AG04449 (cell line): ENCODE measurements around the gene AQP10.
A peak's percentile ranks its signal among the peaks of the same experiment; 100 is the strongest.

Experiments
- CTCF ChIA-PET: fragments of 350-600 bp; formaldehyde crosslinking; extraction: SDS; loops from one replicate; lab custom pipeline; 2021; ENCODE audit warnings: antibody characterized with exemption; lab: Yijun Ruan, JAX
- POLR2A ChIA-PET: fragments of 400-600, 350-600 bp; formaldehyde crosslinking; extraction: SDS; loops from one replicate; lab custom pipeline; 2020; ENCODE audit warnings: antibody characterized with exemption, inconsistent platforms; lab: Yijun Ruan, JAX
- DNase-seq: peaks from one replicate; pipeline ENCODE4 v3.0.0-alpha.2; 2010; ENCODE audit warnings: low read depth, low spot score
- H3K4me3 ChIP-seq: 2 replicates; pipeline ENCODE4 v1.5.1; 2011; ENCODE audit warnings: low read depth, mild to moderate bottlenecking, control low read depth, low read length
- CTCF ChIP-seq: IDR thresholded peaks from one replicate; pipeline ENCODE4 v1.5.1; 2011; ENCODE audit warnings: mild to moderate bottlenecking, moderate library complexity, low read length, control low read depth, inconsistent platforms; ENCODE audit not compliant: insufficient read depth; ENCODE audit errors: missing control alignments

AQP10 gene

DNA sequence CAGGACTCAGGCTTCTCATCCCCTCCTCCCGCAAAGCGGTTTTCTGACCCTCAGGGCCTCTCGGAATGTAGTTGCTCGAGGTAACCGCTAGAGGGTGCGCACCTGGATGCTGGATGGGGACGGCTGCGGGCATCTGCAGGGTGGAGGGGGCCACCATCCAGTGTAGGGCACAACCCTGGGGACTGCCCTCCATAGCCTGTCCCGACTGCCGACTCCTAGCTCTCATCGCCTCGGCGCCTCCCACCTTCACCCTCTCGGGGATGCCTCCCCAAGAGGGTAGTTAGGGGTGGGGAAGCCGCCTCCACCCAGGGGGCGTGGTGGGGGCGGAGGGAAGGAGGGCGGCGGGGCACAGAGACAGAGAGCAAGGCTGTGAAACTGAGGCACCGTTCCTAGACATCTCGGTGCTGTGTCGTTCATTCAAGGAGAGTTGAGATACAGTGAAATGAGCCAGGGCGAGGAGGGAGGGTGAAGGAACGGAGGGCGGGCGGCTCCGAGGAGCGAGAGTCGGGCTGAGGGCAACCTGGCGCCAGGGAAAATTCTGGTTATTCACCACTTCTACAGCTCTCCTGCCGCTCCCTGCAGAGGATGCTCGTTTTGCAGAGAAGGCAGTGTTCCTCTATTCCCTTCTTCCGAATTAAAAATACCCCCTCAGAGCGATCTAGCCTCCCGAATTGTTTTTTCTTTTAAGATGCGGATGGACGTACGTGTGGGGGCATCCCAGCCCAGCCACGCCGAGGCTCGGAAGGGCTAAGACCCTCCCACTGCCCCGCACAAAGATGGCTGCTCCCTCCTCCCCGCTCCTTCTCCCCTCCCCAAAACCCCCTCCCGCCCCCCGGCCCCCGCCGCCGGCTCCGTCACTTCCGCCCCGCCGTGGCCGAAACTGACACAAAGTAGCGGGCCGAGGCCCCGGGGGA is 4.0 kb downstream of the AQP10 start, which contains the start of gene ATP8B2:
TSS of gene ATP8B2 (plus strand) at position 857 of the 914 bp plus-strand sequence. CDS start 2,617 bp downstream, outside the sequence.
- POLR2A ChIA-PET = interaction anchor here (0.9 kb wide), 1 partner anchor 10 kb away, joined by 3 read pairs; no protein-coding TSS in a partner anchor
- DNase-seq = no peak
- CTCF ChIA-PET = interaction anchor here (0.7 to 22.8 kb wide), 26 partner anchors 9 to 760 kb away, joined by 3 to 546 read pairs (median 4); partner anchors contain the start of gene HAX1
- peak; percentile 94 for TF ChIP-seq CTCF
- H3K4me3 ChIP-seq = peak within 1 kb of the TSS; percentile 95

- POLR2A ChIA-PET = interaction anchor here (0.6 to 1.6 kb wide), 5 partner anchors 9 to 153 kb away, joined by 3 to 11 read pairs (median 4); no protein-coding TSS in a partner anchor
- peak; percentile 59 for DNase-seq
- CTCF ChIA-PET = interaction anchor here (0.9 to 22.8 kb wide), 24 partner anchors 10 to 759 kb away, joined by 3 to 546 read pairs (median 6); partner anchors contain the start of gene HAX1
- peak overlapping the region; percentile 95 for H3K4me3 ChIP-seq
- peak; percentile 78 for TF ChIP-seq CTCF
These were observed 5.0 kb downstream of the AQP10 start for GRCh38 chr1:154325583-154326545.

GRCh38 chr1:154326546-154327465 is 5.9 kb downstream of the AQP10 start:
- no peak for TF ChIP-seq CTCF
- no peak for DNase-seq
- POLR2A ChIA-PET = interaction anchor here (0.6 to 1.6 kb wide), 4 partner anchors 9 to 153 kb away, joined by 3 to 11 read pairs (median 5); no protein-coding TSS in a partner anchor
- CTCF ChIA-PET = interaction anchor here (0.9 to 22.8 kb wide), 19 partner anchors 11 to 758 kb away, joined by 3 to 546 read pairs (median 5); partner anchors contain the start of gene HAX1
- peak overlapping the region; percentile 95 for H3K4me3 ChIP-seq

DNA sequence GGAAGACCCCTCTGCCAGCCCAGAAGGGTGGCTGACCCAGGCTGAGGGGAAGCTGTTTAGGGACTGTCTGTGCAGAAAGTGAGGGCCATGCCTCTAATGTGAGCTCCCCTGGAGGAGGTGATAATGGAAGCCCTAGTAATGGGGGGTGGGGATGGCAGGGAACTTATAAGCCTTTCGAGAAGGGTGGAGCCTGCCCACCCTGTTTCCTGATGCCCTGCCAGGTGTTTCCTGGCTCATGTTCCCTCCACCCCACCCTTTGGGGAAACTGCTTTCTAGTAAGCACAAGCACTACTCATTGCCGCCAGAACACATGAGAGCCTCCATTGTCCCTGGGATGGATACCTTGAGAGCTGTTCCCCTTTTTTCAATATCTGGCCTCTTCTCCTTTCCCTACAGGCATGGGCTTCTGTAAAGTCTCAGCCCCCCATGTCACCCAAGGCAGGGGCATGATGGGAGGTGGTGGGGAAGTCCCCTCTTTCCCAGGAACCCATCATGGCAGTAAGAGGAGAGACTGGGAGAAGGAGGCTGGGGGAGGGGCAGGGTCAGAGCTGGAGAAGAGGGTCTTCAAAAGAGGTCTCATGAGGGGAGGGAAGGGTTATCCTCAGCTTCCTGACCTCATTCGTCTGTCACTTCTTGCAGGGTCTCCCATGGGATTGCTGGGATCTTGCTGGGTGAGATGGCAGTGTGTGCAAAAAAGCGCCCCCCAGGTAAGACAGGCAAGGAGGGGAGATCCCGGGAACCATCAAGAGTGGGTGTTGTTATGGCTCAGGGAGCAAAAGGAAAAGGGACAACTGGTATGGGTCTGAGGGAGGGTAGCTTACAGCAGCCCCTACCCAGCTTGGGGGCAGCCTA is 6.8 kb downstream of the AQP10 start:
- TF ChIP-seq CTCF = no peak
- no peak for DNase-seq
- ChIA-PET POLR2A (interaction anchor here (0.7 to 1.8 kb wide), 3 partner anchors 16 to 618 kb away, joined by 3 to 4 read pairs (median 3); no protein-coding TSS in a partner anchor), CTCF (interaction anchor here (1.1 to 22.8 kb wide), 7 partner anchors 12 to 219 kb away, joined by 3 to 546 read pairs (median 16); partner anchors contain the start of gene HAX1)
- H3K4me3 ChIP-seq = peak overlapping the region; percentile 95
